Renal pelvis (tissue), 4 donors: ENCODE measurements around the gene ZNF518A. TPM values are rescaled to one million over a fixed set of nuclear protein-coding genes. Genes with fewer than 3 reads are reported as not detected.
"Not testable (repeated sequence)": the region's sequence is repeated elsewhere in the genome, so short reads cannot be mapped to it uniquely, and the experiment has no call there.

Source experiments
- DNase-seq: peaks from one replicate; pipeline ENCODE4 v3.0.0-alpha.2; 2013
- polyA plus RNA-seq, 3 donors: library from polyadenylated mRNA; unstranded; fragments of 120-200 nt; gene quantifications; one replicate each; pipeline ENCODE4 v1.2.1, GENCODE V29; 2013; ENCODE audit not compliant: insufficient read length in 3 of 3

ZNF518A gene
- polyA plus RNA-seq, 3 donors, result 32.4 to 55.3 (median 50.5) TPM

DNA sequence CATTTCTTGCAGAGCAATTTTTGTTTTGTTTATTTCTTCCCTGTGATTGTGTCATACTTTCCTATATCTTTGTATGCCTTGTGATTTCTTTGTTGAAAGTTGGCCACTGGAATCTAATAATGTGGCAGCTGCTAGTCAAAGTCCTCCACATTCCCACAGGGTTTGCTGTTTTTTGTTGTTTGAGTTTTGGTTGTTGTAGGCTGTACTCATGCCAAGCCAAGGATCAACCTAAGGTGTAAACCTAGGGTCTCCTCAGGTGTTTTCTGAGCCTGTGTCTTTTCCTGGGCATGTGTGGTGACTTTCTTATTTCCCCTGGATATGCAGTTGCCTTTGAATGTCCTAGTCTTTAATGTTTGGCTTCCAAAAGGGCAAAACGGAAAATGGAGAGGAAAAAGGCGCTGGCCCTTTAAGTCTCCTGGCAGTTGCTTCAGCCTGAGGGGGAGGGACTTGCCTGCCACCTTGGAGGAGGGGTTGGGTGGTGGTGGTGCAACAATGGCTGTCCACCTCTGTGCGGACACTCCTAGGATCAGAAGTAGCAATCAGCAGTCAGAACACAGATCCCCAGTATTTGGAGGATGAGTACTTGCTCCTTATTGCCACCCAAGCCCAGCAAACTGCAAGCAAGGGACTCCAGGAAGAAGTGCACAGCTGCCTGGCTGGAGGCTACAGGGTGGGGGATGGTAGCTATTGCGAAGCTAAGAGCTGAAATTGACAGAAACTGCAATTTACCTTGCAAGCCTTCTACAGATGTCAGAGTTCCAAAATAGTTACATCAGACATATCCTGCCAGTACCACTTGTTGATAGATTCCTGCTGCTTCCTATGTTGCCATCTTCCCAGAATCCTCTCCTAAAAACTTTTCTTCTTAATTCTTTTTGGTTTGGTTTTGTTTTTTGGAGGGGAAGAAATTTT, 5.6 kb upstream of the ZNF518A start:
- peak; percentile 12 for DNase-seq

DNA sequence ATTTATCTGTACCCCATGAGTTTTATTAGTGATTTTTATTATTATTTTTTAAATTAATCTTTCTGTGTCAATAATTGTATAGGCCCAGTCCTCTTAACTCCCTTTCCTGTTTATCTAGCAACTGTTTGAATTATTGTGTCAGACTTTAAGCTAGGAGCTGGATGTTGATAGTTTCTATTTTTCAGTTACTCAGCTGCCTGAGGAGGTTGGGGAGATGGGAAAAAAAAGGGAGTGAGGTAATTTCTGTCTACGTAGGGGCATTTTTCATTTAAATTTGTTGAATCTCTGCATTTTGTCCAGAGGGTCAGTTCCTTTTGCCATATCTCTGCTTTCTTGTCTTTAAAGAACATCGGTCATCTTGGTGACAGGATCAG, 5.0 kb upstream of the ZNF518A start:
- no peak for DNase-seq

DNA sequence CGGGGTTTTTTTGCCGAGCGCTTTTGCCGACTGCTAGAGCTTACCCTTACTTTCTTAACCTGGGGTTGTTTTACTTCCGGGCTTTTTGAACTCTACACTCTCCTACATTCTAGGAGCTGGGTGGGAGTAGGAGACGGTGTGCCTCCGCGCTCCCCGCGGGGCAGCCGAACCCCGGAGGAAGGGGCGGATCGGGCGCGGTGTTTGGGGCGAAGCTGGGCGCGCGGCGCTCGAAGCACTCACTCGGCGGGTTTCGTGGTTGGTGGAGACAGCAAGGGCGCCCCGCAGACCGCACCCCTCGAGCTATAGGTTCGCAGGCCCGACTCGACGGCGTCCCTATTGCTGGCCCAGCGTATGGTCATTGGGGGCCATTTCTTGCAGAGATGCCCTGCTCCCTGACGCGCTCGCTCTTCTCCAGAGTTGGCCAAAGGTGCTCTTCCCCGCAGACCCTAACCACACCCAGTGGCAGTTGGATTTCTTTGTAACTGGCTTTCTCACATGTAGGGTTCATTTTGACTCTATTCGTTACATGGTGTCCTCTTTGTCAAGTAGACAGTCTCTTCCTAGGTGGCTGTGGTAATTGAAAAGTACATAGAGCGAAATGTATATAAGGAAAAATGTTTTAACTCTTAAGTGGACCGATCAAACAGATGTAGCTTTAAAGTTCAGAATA, 364 bp downstream of the ZNF518A start:
- peak; percentile 90 for DNase-seq

DNA sequence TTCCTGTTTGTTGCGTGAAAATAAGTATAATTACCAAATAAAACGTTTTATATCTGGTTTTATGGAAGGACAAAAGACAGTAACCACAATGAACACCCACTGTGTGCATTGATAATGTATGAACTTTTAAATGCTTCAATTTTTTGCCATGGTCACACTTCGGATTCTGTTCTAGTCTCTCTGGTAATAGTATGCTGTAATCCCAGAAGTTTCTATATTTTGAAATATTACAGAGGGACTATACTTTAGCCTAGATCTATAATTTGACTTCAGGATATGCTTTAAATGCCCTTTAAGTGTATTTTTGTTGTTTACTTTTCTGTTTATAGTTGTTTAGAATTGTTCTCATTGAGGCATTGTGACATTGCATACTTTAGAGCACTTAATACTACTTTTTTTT, 1.5 kb downstream of the ZNF518A start:
- no peak for DNase-seq

DNA sequence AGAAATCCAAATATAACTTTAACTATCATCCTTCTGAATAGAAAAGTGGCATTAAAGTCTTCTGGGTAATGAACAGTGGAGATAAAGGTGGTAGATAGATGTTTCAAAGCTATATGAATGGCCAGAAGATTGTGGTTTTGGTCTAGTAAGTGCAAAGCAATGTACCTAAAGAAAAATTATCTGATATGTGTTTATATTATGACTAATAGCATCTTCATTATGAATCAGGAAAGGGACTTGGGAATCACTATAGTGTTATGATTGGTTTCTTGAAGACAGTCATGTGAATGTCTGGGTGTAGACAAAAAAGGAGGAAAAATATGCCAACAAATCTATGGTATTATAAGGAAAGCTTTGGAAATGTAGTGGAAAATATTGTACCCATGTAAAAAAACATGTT, 3.0 kb downstream of the ZNF518A start:
- no peak for DNase-seq

DNA sequence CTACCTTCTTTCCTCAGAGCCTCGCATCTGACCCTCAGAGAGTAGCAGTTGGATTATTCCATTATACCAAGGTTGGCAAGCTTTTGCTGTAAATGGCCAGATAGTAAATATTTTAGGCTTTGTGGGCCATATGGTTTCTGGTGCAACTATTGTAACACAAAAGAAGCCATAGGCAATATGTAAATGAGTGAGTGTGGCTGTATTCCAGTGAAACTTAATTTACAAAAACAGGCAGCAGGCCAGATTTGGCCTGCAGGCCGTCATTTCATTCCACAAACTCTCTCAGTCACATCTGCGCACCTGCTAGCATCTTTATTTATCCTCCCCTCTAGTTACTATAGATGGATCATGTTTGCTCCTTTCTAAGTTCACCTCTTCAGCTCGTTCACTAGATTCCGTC, 6.7 kb downstream of the ZNF518A start:
- DNase-seq, result no peak

DNA sequence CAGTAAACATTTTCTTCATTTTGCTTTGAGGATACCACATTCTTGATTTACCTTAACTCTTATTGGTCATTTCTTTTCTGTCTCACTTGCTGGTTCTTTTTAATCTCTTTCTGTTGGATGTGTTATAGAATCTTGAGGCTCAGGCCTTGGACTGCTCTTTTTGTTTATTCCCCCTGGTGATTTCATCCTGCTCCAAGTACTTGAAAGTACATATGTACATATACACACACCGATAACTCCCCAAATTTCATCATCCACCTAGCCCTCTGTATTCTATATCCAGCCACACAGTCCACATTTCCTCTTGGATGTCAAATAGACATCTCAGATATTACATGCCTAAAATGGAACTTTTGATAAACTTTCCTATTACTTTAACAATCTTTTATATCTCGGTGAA, 7.5 kb downstream of the ZNF518A start:
- no peak for DNase-seq

DNA sequence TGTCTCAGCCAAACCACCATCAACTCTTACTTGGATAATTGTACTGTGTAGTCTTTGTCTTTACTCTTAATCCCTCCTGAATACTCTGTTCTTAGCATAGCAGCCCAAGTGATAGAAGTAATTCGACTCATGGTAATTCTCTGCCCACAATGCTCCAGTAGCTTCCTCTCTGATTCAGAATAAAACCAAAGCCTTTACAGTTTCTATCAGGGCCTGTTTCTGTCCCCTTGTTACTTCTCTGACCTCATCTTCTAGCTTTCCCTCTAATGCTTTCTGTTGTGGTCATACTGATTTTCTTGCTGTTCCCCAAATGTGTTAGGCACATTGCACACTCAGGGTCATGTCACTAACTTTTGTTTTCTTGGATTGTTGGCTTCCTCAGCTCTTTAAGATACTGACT, 8.0 kb downstream of the ZNF518A start:
- DNase-seq, result no peak

DNA sequence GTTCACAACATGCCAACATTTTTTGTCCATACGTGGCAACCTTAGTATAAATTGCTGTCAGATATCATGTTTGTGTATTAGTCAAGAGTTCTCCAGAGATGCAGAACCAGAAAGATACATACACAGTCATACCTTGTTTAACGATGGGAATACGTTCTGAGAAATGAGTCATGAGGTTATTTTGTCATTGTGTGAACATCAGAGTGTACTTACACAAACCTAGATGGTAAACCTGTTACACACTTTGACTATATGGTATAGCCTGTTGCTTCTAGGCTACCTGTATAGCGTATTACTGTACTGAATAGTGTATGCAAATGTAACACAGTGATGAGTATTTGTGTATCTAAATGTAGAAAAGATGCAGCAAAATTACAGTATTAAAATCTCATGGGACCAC, 22.3 kb downstream of the ZNF518A start:
- no peak for DNase-seq

DNA sequence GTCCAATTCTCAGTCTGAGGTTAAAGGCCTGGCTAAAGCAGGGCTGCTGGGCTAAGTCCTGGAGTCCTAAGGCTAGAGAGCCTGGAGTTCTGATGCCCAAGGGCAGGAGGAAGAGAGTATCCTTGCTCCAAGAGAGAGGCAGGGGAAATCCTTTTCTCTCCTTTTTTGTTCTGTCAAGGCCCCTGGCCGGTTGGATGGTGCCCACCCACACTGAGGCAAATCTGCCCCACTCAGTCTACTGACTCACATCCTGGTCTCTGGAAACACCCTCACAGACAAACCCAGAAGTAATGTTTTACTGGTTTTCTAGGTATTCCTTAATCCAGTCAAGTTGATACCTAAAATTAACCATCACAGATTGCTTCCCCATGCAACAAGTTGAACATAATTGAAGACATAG, 23.0 kb downstream of the ZNF518A start:
- no peak for DNase-seq

DNA sequence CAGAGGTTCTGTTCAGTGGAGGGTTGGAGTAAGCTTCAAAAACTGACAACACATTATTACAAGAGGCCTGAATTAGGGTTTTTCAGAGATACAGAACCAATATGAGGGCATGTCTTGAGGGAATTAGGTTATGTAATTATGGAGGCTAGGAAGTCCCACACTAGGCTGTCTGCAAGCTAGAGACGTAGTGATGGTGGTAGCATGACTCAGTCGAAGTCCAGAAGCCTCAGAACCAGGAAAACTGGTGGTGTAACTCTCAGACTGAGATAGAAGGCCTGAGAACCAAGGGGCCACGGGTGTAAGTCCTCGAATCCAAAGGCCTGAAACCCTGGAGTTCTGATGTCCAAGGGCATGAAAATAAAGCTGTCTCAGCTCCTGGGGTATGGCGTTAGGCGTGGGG, 35.6 kb downstream of the ZNF518A start:
- no peak for DNase-seq

DNA sequence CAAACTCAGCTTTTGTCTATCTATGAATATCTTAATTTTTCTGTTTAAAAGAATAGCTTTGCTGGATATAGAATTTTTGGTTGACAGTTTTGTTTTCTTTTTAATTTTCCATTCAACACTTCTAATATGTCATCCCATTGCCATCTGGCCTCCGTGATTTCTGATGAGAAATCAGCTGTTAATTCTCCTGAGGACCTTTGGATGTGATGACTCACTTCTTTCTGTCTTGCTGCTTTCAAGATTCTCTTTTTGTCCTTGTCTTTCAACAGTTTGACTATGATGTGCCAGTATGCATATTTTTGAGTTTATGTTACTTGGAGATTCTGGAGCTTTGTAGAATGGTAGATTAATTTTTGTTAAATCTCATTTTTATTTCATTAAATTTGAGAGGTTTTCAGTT, 38.4 kb downstream of the ZNF518A start:
- DNase-seq, result no peak

DNA sequence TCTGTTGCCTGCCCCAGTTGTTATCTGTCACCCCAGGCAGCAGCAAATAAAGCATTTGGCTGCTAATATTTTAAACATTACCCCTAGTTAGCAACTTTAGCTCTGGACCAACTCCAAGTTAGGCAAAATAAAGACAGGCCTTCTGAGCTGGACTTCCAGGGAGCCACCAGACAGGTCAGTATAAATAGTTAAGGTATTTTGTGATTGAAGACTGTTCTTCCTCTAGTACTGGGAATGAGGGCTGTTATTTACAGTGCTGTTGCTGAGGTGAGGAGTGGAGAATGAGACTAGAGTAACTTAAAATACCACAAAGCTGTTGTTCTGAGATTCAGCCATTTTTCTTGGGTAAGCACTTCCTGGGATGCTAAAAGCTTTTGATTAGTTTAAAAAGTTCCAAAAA, 40.1 kb downstream of the ZNF518A start:
- no peak for DNase-seq

DNA sequence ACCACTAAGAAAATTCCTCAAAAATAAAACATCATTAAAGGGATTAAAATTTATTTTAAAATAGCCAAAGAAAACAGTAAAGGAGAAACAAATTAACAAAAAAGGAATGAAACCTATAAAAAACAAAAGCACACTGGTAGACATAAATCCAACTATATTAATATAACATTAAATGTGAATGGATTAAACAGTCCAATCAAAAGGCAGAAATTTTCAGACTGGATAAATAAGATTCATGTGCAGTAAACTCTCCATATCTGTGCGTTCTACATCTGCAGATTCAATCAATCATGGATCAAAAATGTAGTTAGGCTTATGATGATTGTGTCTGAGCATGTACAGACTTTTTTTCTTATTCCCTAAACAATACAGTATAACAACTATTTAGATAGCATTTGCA, 42.6 kb downstream of the ZNF518A start:
- DNase-seq, result no peak

DNA sequence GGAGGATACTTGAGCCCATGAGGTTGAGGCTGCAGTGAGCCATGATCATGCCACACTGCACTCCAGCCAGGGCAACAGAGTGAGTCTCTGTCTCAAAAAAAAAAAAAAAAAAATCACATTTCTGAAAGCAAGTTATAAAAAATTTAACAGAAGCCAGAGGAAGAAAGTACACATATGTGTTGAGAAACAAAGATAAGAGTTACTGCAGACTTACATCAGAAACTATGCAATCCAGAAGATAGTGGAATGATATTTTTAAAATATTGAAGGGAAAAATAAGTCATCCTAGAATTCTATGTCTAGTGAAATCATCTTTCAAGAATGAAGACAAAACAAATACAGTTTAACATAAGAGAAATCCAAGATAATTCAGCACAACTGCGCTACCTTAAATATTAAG, 46.9 kb downstream of the ZNF518A start:
- DNase-seq, result no peak

DNA sequence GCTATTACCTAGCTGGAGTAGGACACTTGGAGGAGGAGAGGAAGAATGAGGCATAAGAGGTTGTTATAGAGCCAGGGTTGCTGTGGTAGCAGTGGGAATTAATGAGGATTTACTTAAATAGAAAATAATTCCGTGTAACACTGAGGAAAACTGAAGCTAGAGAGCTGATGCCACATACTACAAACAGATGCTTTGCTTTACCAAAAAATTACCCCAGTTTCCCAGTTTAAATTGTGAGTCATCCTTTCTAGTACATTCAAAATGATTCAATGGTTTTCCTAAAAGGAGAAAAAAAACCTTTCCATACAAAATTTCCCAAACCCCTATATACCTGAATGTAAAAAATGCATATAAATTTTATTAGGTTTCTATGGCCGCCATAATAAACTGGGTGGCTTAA, 58.3 kb downstream of the ZNF518A start:
- DNase-seq, result no peak

DNA sequence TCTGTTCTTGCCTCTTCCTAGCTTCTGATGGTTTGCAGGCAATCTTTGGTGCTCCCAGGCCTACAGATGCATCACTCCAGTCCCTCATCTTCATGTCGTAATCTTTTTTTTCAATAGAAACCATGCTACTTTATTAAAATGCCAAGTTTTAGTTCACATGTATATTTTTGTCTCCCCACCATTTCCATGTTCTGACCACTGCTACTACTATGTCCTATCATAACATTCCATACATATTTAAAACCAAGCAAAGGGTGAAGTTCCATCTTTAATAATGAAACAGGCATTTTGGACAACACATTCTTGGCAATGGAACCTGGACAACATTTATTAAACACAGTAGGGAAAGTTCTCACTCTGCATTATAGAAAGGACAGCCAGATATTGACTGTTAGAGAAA, 58.8 kb downstream of the ZNF518A start:
- no peak for DNase-seq

DNA sequence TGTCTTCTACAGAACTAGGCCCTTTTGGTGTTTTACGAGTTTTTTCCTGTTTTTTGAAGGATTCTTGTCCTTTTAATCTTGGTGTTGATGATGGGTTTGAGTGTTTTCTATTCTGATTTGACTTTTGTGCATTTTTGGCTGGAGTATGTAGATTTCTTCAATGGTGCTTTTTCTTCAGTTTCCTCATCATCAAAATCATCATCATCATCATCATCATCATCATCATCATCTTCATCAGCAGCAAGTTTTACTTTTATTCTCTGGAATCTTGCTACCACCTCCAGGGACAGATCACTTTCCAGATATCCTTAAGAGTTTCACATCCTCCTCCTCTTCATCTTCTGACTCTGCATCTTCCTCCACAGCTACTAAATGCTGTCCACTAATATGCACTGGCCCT, 59.4 kb downstream of the ZNF518A start:
- not testable (repeated sequence) for DNase-seq

DNA sequence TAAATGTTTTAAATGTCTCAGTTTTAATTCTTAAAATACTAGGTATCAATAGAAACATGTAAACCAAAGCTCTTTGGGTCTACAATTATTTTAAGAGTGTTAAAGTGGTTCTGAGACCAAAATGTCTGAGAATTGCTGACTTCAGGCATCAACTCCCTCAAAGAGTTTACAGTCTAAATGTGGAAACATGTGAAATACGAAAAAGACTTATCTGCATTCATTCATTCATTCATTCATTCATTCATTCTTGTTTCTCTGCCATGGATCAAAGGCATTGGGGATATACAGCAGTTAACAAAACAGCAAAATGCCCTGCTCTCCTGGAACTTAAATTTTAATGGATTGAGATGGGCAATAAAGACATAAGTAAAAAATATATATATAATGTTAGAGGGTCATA, 71.4 kb downstream of the ZNF518A start:
- DNase-seq, result no peak

DNA sequence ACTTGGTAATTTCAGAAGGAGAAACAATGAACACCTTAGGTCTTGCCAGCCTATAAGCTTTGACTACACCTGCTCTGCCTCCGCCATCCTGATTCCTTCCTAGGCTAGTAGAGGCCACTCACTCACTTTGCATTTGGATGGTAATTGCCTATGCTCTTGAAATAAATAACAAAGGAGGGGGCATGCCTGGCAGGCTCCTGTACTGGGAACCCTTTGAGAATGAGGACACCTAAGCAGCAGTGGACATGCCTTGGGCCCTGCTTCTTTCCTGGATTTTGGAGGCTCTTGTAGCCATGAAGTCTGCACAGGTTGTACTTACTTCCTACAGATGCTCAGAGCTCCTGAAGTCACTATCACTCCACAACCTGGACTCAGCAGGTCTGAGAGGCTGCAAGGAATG, 75.5 kb downstream of the ZNF518A start:
- DNase-seq, result no peak

DNA sequence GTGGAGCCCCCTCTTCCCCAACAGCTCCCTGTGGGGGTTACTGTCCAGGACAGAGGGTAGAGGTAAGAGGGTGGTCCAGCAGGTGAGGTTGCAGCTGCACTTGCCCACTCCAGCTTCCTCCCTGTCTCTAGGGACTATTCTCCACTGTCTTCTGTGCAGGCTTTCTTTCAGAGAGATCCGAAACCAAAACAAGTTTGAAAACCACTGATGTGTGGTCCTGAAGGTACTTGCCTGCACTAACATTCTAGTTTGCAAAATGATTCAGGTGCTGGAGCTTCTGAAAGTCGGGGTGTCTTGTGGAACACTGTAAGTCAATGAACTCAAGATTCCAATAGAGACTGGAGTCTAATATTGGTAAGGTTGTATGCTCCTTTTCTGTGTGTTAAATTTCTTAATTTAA, 78.2 kb downstream of the ZNF518A start:
- DNase-seq, result no peak

DNA sequence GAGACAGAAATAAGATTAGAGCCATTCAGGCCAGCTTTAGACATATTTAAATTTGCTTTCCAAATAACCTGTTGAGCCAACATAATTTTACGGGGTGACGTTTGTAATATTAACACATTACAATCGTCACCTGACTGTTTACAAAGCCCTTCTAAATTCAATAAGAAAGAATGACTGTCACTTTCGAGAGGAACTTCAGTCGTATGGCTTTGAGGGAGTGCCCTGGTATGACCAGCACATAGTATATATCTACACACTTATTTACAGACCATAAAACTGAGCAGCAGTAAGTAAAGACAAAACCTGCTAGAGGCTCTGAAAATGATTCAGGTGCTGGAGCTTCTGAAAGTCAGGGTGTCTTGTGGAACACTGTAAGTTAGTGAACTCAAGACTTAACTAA, 78.8 kb downstream of the ZNF518A start:
- DNase-seq, result no peak

DNA sequence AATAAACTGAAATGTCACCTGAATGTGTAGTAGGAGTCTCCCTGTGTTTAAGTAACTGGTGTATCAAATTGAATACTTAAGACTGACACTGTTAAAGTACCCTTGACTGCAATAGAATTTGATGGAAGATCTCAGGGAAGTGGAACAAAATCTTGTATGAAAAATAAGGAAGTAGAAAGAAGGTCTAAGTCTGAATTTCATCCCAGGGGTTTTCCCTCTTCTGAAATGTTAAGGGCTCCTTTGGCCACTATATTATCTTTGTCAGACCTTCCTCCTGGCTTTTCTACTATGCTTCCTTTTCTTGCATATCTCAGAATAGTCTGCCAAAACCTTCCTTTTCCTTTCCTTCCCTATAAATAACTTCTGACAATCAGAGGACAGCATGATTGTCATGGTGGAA, 81.7 kb downstream of the ZNF518A start:
- DNase-seq, result no peak

DNA sequence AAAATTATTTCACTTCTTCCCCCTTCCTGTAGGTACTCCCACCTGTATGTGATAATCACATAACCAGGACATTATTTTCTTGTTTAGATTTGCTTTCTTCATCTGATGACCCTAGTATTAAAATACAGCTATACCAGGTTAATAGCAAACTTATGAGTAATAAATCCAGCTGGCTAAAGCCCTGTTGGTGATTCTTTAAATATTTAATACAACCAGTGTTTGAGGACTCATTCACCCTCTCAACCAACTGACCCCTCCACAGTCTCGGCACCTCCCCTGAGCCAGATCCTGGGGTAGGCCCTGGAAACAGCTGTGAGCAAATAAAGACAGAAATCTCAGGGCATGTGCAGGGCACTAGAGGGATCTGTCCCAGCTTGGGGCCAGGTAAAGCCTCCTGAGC, 82.8 kb downstream of the ZNF518A start:
- no peak for DNase-seq
